ENCODE data around the gene LCE1E.

The LCE1E gene

GRCh38 chr1:152756872-152757271 is 29.2 kb upstream of the LCE1E start:
- Histone ChIP-seq H3K27ac (ENCODE audit: low read length) (no peak overlapping the region), H3K9me3 (ENCODE audit: control insufficient read depth, insufficient read depth, low read length) (peaks cover 32% of the 10 kb centered on the region), H3K27me3 (ENCODE audit: control insufficient read depth, insufficient read depth, low read length) (no peaks in the 10 kb centered on the region), H3K4me3 (ENCODE audit: low read length) (no peak overlapping the region), H3K36me3 (ENCODE audit: control insufficient read depth, insufficient read depth, low read length) (no peaks in the 10 kb centered on the region), H3K4me1 (ENCODE audit: control insufficient read depth, insufficient read depth, low read length) (no peaks in the 10 kb centered on the region)
- DNase-seq (ENCODE audit: low read depth, low spot score) = no peak
- WGBS (ENCODE audit: insufficient coverage, insufficient read length) = no CpG with 5 or more reads among the region's 2 CpGs

- Histone ChIP-seq H3K4me3 (ENCODE audit: low read length) (no peak within 1 kb of the TSS), H3K4me1 (ENCODE audit: control insufficient read depth, insufficient read depth, low read length) (no peaks in the 10 kb centered on the region), H3K27me3 (ENCODE audit: control insufficient read depth, insufficient read depth, low read length) (no peaks in the 10 kb centered on the region), H3K27ac (ENCODE audit: low read length) (no peak within 1 kb of the TSS), H3K36me3 (ENCODE audit: control insufficient read depth, insufficient read depth, low read length) (no peaks in the 10 kb centered on the region), H3K9me3 (ENCODE audit: control insufficient read depth, insufficient read depth, low read length) (peaks cover 28% of the 10 kb centered on the region)
- DNase-seq (ENCODE audit: low read depth, low spot score) = no peak
- WGBS (ENCODE audit: insufficient coverage, insufficient read length) = no CpG with 5 or more reads among the region's 6 CpGs
Observed at GRCh38 chr1:152757747-152758146, 28.3 kb upstream of the LCE1E start, which contains the start of gene KPRP. Gene KPRP (plus strand): TSS chr1:152758025. CDS start chr1:152759589, 1,564 bp downstream.

DNA sequence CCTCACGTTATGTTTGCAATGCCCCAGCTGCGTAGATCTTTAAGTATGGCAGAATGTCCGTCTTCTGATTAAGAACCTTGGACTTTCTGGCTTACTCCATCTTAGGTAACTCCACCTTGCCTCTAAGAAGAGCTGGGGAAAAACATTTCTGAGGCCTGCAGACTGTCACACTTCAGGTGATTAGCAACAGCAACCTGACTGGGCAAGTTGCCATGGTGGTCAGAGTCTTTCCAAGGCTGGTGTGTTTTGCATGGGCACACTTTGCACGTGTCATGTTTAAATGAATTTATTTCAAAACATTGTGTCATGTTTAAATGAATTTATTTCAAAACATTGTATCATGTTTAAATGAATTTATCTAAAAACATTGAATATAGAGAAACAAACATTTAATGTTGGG is 27.4 kb upstream of the LCE1E start:
- H3K27ac ChIP-seq (ENCODE audit: low read length) = no peak overlapping the region
- DNase-seq (ENCODE audit: low read depth, low spot score) = no peak
- H3K4me1 ChIP-seq (ENCODE audit: control insufficient read depth, insufficient read depth, low read length) = no peaks in the 10 kb centered on the region
- no peaks in the 10 kb centered on the region for H3K27me3 ChIP-seq (ENCODE audit: control insufficient read depth, insufficient read depth, low read length)
- H3K9me3 ChIP-seq (ENCODE audit: control insufficient read depth, insufficient read depth, low read length) = peaks cover 27% of the 10 kb centered on the region
- WGBS (ENCODE audit: insufficient coverage, insufficient read length) = no CpG with 5 or more reads among the region's 4 CpGs
- H3K36me3 ChIP-seq (ENCODE audit: control insufficient read depth, insufficient read depth, low read length) = no peaks in the 10 kb centered on the region
- H3K4me3 ChIP-seq (ENCODE audit: low read length) = no peak overlapping the region

GRCh38 chr1:152759453-152760173 is 26.4 kb upstream of the LCE1E start:
- Histone ChIP-seq H3K27me3 (ENCODE audit: control insufficient read depth, insufficient read depth, low read length) (no peaks in the 10 kb centered on the region), H3K4me3 (ENCODE audit: low read length) (no peak overlapping the region), H3K36me3 (ENCODE audit: control insufficient read depth, insufficient read depth, low read length) (no peaks in the 10 kb centered on the region), H3K4me1 (ENCODE audit: control insufficient read depth, insufficient read depth, low read length) (no peaks in the 10 kb centered on the region), H3K9me3 (ENCODE audit: control insufficient read depth, insufficient read depth, low read length) (peaks cover 27% of the 10 kb centered on the region), H3K27ac (ENCODE audit: low read length) (no peak overlapping the region)
- no peak for DNase-seq (ENCODE audit: low read depth, low spot score)
- no CpG with 5 or more reads among the region's 8 CpGs for WGBS (ENCODE audit: insufficient coverage, insufficient read length)

GRCh38 chr1:152760551-152761190 is 25.4 kb upstream of the LCE1E start:
- no CpG with 5 or more reads among the region's 31 CpGs for WGBS (ENCODE audit: insufficient coverage, insufficient read length)
- H3K36me3 ChIP-seq (ENCODE audit: control insufficient read depth, insufficient read depth, low read length) = no peaks in the 10 kb centered on the region
- no peak for DNase-seq (ENCODE audit: low read depth, low spot score)
- no peaks in the 10 kb centered on the region for H3K4me1 ChIP-seq (ENCODE audit: control insufficient read depth, insufficient read depth, low read length)
- H3K27ac ChIP-seq (ENCODE audit: low read length) = no peak overlapping the region
- no peaks in the 10 kb centered on the region for H3K27me3 ChIP-seq (ENCODE audit: control insufficient read depth, insufficient read depth, low read length)
- no peak overlapping the region for H3K4me3 ChIP-seq (ENCODE audit: low read length)
- peaks cover 30% of the 10 kb centered on the region for H3K9me3 ChIP-seq (ENCODE audit: control insufficient read depth, insufficient read depth, low read length)

GRCh38 chr1:152761609-152762213 is 24.3 kb upstream of the LCE1E start:
- H3K36me3 ChIP-seq (ENCODE audit: control insufficient read depth, insufficient read depth, low read length) = no peaks in the 10 kb centered on the region
- H3K27ac ChIP-seq (ENCODE audit: low read length) = no peak overlapping the region
- H3K4me1 ChIP-seq (ENCODE audit: control insufficient read depth, insufficient read depth, low read length) = no peaks in the 10 kb centered on the region
- H3K4me3 ChIP-seq (ENCODE audit: low read length) = no peak overlapping the region
- no CpG with 5 or more reads among the region's 3 CpGs for WGBS (ENCODE audit: insufficient coverage, insufficient read length)
- no peaks in the 10 kb centered on the region for H3K27me3 ChIP-seq (ENCODE audit: control insufficient read depth, insufficient read depth, low read length)
- peaks cover 31% of the 10 kb centered on the region for H3K9me3 ChIP-seq (ENCODE audit: control insufficient read depth, insufficient read depth, low read length)
- no peak for DNase-seq (ENCODE audit: low read depth, low spot score)

DNA sequence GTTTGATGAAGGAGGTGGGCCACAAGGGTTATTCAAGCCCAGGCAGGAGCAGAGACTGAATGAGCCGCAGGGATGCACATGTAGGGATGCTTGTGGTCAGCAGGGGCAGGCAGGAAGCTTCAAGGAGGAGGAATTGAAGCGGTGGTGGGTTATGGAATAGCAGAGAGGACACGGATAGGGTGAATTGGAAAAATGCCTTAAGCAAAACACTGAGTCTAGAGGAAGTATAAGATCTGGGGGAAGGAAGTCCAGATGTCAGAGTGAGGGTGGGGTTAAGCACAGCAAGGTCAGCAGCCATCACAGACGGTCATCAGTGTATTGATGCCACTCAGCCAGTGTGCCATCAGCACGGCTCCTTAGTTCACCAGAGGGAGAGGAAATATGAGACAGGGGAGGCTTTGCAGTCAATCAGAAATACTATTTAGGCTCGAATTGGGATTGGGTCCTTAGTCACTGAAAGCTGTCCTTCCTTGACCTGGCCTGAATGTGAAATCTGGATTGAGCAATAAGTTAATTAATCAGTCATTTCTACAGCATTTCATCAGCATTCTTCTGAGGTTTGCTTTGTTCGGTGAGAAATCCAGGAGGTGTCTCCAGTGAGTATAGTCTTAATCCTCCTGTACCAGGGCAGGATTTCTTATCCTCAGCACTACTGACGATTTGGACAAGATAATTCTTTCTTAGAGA is 17.1 kb upstream of the LCE1E start:
- WGBS (ENCODE audit: insufficient coverage, insufficient read length) = no CpG with 5 or more reads among the region's 8 CpGs
- Histone ChIP-seq H3K36me3 (ENCODE audit: control insufficient read depth, insufficient read depth, low read length) (no peaks in the 10 kb centered on the region), H3K9me3 (ENCODE audit: control insufficient read depth, insufficient read depth, low read length) (peaks cover 15% of the 10 kb centered on the region), H3K4me1 (ENCODE audit: control insufficient read depth, insufficient read depth, low read length) (no peaks in the 10 kb centered on the region), H3K27me3 (ENCODE audit: control insufficient read depth, insufficient read depth, low read length) (no peaks in the 10 kb centered on the region), H3K4me3 (ENCODE audit: low read length) (no peak overlapping the region), H3K27ac (ENCODE audit: low read length) (no peak overlapping the region)
- no peak for DNase-seq (ENCODE audit: low read depth, low spot score)

GRCh38 chr1:152770411-152770810 is 15.6 kb upstream of the LCE1E start:
- WGBS (ENCODE audit: insufficient coverage, insufficient read length) = no CpG with 5 or more reads among the region's 1 CpG
- no peaks in the 10 kb centered on the region for H3K36me3 ChIP-seq (ENCODE audit: control insufficient read depth, insufficient read depth, low read length)
- H3K27me3 ChIP-seq (ENCODE audit: control insufficient read depth, insufficient read depth, low read length) = no peaks in the 10 kb centered on the region
- no peak for DNase-seq (ENCODE audit: low read depth, low spot score)
- peaks cover 14% of the 10 kb centered on the region for H3K9me3 ChIP-seq (ENCODE audit: control insufficient read depth, insufficient read depth, low read length)
- H3K27ac ChIP-seq (ENCODE audit: low read length) = no peak overlapping the region
- H3K4me1 ChIP-seq (ENCODE audit: control insufficient read depth, insufficient read depth, low read length) = no peaks in the 10 kb centered on the region
- no peak overlapping the region for H3K4me3 ChIP-seq (ENCODE audit: low read length)

- no peak within 1 kb of the TSS for H3K27ac ChIP-seq (ENCODE audit: low read length)
- WGBS (ENCODE audit: insufficient coverage, insufficient read length) = no CpG with 5 or more reads among the region's 6 CpGs
- DNase-seq (ENCODE audit: low read depth, low spot score) = no peak
Observed at GRCh38 chr1:152774875-152775274, 11.2 kb upstream of the LCE1E start, which contains the start of gene LCE1F. Gene LCE1F (plus strand): TSS chr1:152775140. CDS start chr1:152776372, 1,232 bp downstream.

GRCh38 chr1:152776361-152776760 is 9.7 kb upstream of the LCE1E start:
- Histone ChIP-seq H3K36me3 (ENCODE audit: control insufficient read depth, insufficient read depth, low read length) (no peaks in the 10 kb centered on the region), H3K9me3 (ENCODE audit: control insufficient read depth, insufficient read depth, low read length) (peaks cover 9% of the 10 kb centered on the region), H3K27me3 (ENCODE audit: control insufficient read depth, insufficient read depth, low read length) (no peaks in the 10 kb centered on the region), H3K4me1 (ENCODE audit: control insufficient read depth, insufficient read depth, low read length) (no peaks in the 10 kb centered on the region), H3K4me3 (ENCODE audit: low read length) (no peak overlapping the region), H3K27ac (ENCODE audit: low read length) (no peak overlapping the region)
- WGBS (ENCODE audit: insufficient coverage, insufficient read length) = no CpG with 5 or more reads among the region's 11 CpGs
- DNase-seq (ENCODE audit: low read depth, low spot score) = no peak

More at GRCh38 chr1:152774875-152775274, 11.2 kb upstream of the LCE1E start, which contains the start of gene LCE1F:
- no peaks in the 10 kb centered on the region for H3K27me3 ChIP-seq (ENCODE audit: control insufficient read depth, insufficient read depth, low read length)
- H3K9me3 ChIP-seq (ENCODE audit: control insufficient read depth, insufficient read depth, low read length) = peaks cover 8% of the 10 kb centered on the region
- H3K4me1 ChIP-seq (ENCODE audit: control insufficient read depth, insufficient read depth, low read length) = no peaks in the 10 kb centered on the region
- H3K36me3 ChIP-seq (ENCODE audit: control insufficient read depth, insufficient read depth, low read length) = no peaks in the 10 kb centered on the region
- no peak within 1 kb of the TSS for H3K4me3 ChIP-seq (ENCODE audit: low read length)

All from iPS DF 6.9 (cell line).